CD4-positive, alpha-beta T cell treated with Interleukin-15 for 4 hours (primary cell): ENCODE results near the gene ZCCHC4.
A peak's percentile ranks its signal among the peaks of the same experiment; 100 is the strongest.

ENCODE experiments used
- DNase-seq: peaks from one replicate; pipeline ENCODE4 v3.0.0-alpha.2; 2020; ENCODE audit warnings: low spot score

The ZCCHC4 gene

GRCh38 chr4:25377572-25378436, 65.2 kb downstream of the ZCCHC4 start:
- DNase-seq: peak; percentile 1

DNA sequence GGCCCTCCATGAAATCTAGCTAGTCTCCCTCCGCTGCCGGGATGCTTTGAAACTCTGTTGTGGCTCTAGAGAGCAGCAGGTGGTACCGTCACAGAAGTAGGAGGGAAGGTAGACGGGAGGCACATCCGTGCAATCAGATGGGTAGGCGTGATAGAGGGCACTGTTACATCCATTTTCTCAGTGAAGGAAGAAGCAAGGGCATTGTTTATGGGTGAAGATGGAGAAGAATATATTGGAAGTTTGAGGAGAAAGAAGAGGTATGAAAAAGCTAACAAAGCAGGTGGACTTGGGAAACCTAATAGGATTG, 65.8 kb downstream of the ZCCHC4 start:
- DNase-seq: no peak

DNA sequence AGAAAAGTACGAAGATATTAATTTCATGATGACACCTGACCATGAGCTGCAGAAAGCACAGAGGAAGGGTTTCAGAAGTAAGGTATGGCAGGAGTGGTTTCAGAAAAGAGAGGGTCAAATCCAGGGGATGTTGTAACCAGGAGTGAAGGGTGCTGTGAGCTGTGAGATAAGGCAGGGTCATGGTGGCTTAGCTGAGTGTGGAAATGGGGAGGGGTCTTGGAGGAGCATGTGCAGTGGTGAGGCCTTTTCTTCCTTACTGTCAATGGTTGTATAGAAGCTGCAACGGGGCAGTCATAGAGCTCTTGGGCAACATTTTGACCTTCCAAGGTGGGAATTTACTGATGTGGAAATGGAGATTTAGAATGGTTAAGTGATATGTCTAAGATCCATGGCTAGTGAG, 67.0 kb downstream of the ZCCHC4 start:
- no peak for DNase-seq

DNA sequence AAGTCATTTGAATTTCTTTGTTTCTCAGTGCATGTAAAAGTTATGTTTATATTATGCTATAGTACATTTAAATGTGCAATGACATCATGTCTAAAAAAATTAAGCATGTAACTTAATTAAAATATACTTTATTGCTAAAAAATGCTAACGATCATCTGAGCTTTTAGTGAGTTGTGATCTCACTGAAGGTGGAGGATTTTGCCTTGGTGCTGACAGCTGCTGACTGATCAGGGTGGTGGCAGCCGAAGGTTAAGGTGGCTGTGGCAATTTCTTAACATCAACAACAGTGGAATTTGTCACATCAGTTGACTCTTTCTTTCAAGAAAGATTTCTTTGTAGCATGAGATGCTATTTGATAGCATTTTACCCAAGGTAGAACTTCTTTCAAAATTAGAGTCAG, 71.1 kb downstream of the ZCCHC4 start:
- no peak for DNase-seq

- no peak for DNase-seq
These were observed 74.4 kb downstream of the ZCCHC4 start for GRCh38 chr4:25386926-25387325.

DNA sequence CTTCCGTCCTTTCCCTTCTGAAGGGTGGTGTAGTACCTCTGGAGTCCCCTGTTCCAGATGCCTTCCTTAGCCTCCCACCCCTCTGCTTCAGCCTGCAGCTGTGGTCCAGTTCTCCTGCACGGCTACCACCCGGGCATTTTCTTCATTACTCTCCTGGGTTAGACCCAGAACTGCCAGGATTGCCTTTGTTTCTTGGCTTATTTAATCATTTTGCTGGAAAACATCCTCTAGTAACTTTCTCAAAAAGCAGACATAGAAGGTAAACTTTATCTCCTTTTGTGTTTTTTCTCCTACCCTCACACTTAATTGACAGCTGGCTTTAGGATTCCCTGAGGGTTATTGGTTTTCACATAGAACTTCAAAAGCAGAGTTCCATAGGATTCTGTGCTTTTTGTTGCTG, 84.7 kb downstream of the ZCCHC4 start:
- no peak for DNase-seq

DNA sequence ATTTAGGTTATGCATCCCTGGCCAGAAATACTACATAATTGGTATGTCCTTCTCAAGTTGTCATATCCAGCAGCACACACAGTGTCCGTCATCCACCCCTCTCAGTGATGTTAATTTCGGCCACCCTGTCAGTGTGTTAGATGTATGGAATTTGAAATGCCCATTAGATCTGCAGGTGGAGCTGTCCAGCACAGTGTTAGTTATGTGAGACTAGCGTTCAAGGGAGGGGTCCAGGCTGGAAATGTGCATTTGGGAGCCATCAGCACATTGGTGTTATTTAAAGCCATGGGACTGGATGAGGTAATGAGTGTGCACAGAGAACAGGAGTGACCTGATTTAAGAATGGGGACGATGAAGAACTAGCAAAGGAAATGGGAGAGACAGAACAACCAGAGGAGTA, 86.9 kb downstream of the ZCCHC4 start:
- DNase-seq: no peak

GRCh38 chr4:25401066-25401465, 88.5 kb downstream of the ZCCHC4 start:
- no peak for DNase-seq

DNA sequence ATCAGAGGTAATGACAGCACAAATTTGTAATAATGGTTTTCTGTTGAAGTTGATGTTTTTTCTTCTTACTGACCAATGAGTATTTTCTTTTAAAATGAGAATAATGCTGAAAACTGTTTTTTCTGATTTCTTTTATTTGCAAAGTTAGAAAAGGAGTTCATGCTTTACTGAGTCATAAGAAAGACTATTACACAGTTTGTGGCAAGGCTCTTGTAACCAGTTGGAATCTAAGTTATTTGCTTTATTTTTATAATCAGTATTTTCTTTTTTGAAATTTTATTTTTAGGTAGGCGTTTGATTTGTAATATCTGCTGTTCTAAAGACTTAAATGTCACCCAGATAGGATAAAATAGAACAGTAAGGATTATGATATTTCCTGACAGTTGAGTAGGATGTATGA, 89.9 kb downstream of the ZCCHC4 start:
- no peak for DNase-seq

GRCh38 chr4:25403699-25404098, 91.1 kb downstream of the ZCCHC4 start:
- no peak for DNase-seq

- DNase-seq: no peak
These were observed 92.9 kb downstream of the ZCCHC4 start for GRCh38 chr4:25405453-25405852.

- no peak for DNase-seq
These were observed 93.6 kb downstream of the ZCCHC4 start for GRCh38 chr4:25406081-25406692.

GRCh38 chr4:25410820-25411529, 98.4 kb downstream of the ZCCHC4 start:
- DNase-seq: no peak

DNA sequence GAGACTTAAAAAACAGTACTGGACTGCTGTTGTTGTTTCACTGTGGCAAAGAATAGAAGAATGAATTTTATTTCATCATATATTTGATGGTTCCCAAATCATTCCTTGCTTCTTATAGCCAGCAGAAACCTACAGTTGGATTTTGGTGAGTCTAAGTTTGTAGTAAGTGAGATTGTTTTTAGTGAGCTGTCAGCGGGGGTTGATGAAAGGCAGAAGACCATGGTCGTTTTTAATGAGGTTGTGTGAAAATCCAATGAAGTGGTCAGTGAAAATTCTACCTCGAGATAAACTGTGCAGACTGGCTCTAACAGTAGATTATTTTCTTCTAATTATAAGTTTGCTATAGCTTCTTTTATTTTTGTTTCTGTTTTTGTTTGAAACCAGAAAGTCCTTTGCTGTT, 100.7 kb downstream of the ZCCHC4 start:
- no peak for DNase-seq

GRCh38 chr4:25417014-25417413, 104.4 kb downstream of the ZCCHC4 start:
- no peak for DNase-seq
